HepG2 (cell line): ENCODE measurements around the gene FAM171A2. TPM values are rescaled to one million over a fixed set of nuclear protein-coding genes. Genes with fewer than 3 reads are reported as not detected.

Experiments used
- ATAC-seq: fragments of 200-7000 bp; cut with Tn5 transposase; 3 replicates; pipeline ENCODE4 v1.9.1; 2020; ENCODE audit warnings: mild to moderate bottlenecking, moderate library complexity
- BruUV-seq: library from RNA; stranded (reverse); fragments of 400-500 nt; replicated peaks from 2 replicates; lab custom pipeline; 2021; lab: Mats Ljungman, UMichigan
- CTCF ChIA-PET: fragments of 300-600 bp; formaldehyde crosslinking; extraction: SDS; loops from one replicate; lab custom pipeline; 2021; ENCODE audit warnings: low total read pairs, inconsistent platforms, low intra/inter-chr PET ratio; lab: Yijun Ruan, JAX
- POLR2A ChIA-PET: fragments of 350-600 bp; sonication (Branson Sonifier 250); formaldehyde crosslinking; loops from one replicate; lab custom pipeline; 2020; ENCODE audit warnings: antibody characterized with exemption, inconsistent platforms; lab: Yijun Ruan, JAX
- DNase-seq: peaks from one replicate; pipeline ENCODE4 v3.0.0-alpha.2; 2015; ENCODE audit warnings: low spot score
- FAIRE-seq: peaks from 3 replicates; lab custom pipeline; 2011; peaks lifted over from hg19 to GRCh38; lab: Jason Lieb, UNC
- H2AFZ ChIP-seq: one replicate; pipeline ENCODE4 v1.6.1; 2011; ENCODE audit warnings: low read length, inconsistent platforms
- H3K27ac ChIP-seq: fragments of 300-600 bp; 3 replicates; pipeline ENCODE4 v1.8.0; 2011; ENCODE audit warnings: mixed run types, mild to moderate bottlenecking, mixed read lengths, low read length, inconsistent platforms; ENCODE audit not compliant: insufficient read depth; ENCODE audit errors: extremely low read length
- H3K27me3 ChIP-seq, 2 experiments: fragments of 200-600 bp in 1 of 2; 2 replicates in 1 of 2; 3 replicates in 1 of 2; pipeline versions ENCODE4 v1.6.0 to v1.8.0; 2011; ENCODE audit warnings: low read length in 2 of 2, mild to moderate bottlenecking in 2 of 2, moderate library complexity in 2 of 2, inconsistent platforms in 1 of 2; ENCODE audit not compliant: insufficient read depth in 2 of 2, control insufficient read depth in 1 of 2
- H3K36me3 ChIP-seq, 2 experiments: fragments of 200-600 bp in 1 of 2; replicated peaks in 1 of 2; 2 replicates in 1 of 2; 3 replicates in 1 of 2; pipeline versions ENCODE4 v1.5.1 to v1.8.0; 2011; ENCODE audit warnings: low read length in 2 of 2, inconsistent platforms in 1 of 2; ENCODE audit not compliant: insufficient read depth in 2 of 2, control insufficient read depth in 1 of 2
- H3K4me1 ChIP-seq: 2 replicates; pipeline ENCODE4 v1.5.1; 2012; ENCODE audit warnings: low read length, inconsistent platforms; ENCODE audit not compliant: insufficient read depth
- H3K4me2 ChIP-seq: 2 replicates; pipeline ENCODE4 v1.6.0; 2011; ENCODE audit warnings: low read depth, low read length, inconsistent platforms
- H3K4me3 ChIP-seq, 3 experiments: fragments of 200-600 bp in 1 of 3; sonication (generic), shearing (Covaris generic) in 1 of 3; replicated peaks in 1 of 3; 2 replicates each; pipeline ENCODE4 v1.5.1; 2011 to 2016; ENCODE audit warnings: low read length in 3 of 3, inconsistent platforms in 2 of 3, low read depth in 2 of 3, mild to moderate bottlenecking in 2 of 3, control low read depth in 1 of 3, mixed read lengths in 1 of 3; ENCODE audit not compliant: insufficient read depth in 1 of 3
- H3K79me2 ChIP-seq: one replicate; pipeline ENCODE4 v1.6.1; 2011; ENCODE audit warnings: low read length, inconsistent platforms; ENCODE audit not compliant: insufficient read depth
- H3K9ac ChIP-seq: 2 replicates; pipeline ENCODE4 v1.6.0; 2011; ENCODE audit warnings: mild to moderate bottlenecking, low read depth, low read length, inconsistent platforms; ENCODE audit not compliant: insufficient read depth
- H3K9me3 ChIP-seq: 2 replicates; pipeline ENCODE4 v1.5.1; 2012; ENCODE audit warnings: mild to moderate bottlenecking, low read length
- H4K20me1 ChIP-seq: 2 replicates; pipeline ENCODE4 v1.6.0; 2011; ENCODE audit warnings: inconsistent platforms, mild to moderate bottlenecking, low read length, moderate library complexity; ENCODE audit not compliant: insufficient read depth
- DR1 ChIP-seq: sonication (generic); formaldehyde crosslinking; IDR thresholded peaks from 2 replicates; pipeline ENCODE4 v1.8.0; 2021; ENCODE audit warnings: mild to moderate bottlenecking, missing genetic modification reagents, inconsistent platforms
- PRDM15 ChIP-seq: sonication (generic); formaldehyde crosslinking; IDR thresholded peaks from 2 replicates; pipeline ENCODE4 v1.4.0; 2020; ENCODE audit warnings: missing genetic modification reagents
- SMAD9 ChIP-seq: sonication (generic); formaldehyde crosslinking; IDR thresholded peaks from 2 replicates; pipeline ENCODE4 v1.5.1; 2020; ENCODE audit warnings: mild to moderate bottlenecking, missing genetic modification reagents
- ZBTB7B ChIP-seq: sonication (generic); formaldehyde crosslinking; IDR thresholded peaks from 2 replicates; pipeline ENCODE4 v1.4.0; 2020; ENCODE audit warnings: missing genetic modification reagents
- ZFP90 ChIP-seq: sonication (generic); formaldehyde crosslinking; IDR thresholded peaks from 2 replicates; pipeline ENCODE4 v1.8.0; 2022; ENCODE audit warnings: missing genetic modification reagents, mild to moderate bottlenecking, inconsistent platforms, borderline replicate concordance
- ZHX1 ChIP-seq: sonication (generic); formaldehyde crosslinking; IDR thresholded peaks from 2 replicates; pipeline ENCODE4 v1.8.1; 2022; ENCODE audit warnings: low read depth, mild to moderate bottlenecking, missing genetic modification reagents
- ZNF12 ChIP-seq: sonication (generic); formaldehyde crosslinking; IDR thresholded peaks from 2 replicates; pipeline ENCODE4 v1.5.0; 2020; ENCODE audit warnings: missing genetic modification reagents
- ZNF354B ChIP-seq: sonication (generic); formaldehyde crosslinking; IDR thresholded peaks from 2 replicates; pipeline ENCODE4 v1.8.0; 2022; ENCODE audit warnings: mild to moderate bottlenecking, missing genetic modification reagents
- ZNF431 ChIP-seq: sonication (generic); formaldehyde crosslinking; IDR thresholded peaks from 2 replicates; pipeline ENCODE4 v1.9.0; 2022; ENCODE audit warnings: missing genetic modification reagents, low read depth, mild to moderate bottlenecking, borderline replicate concordance
- ZNF879 ChIP-seq: sonication (generic); formaldehyde crosslinking; IDR thresholded peaks from 2 replicates; pipeline ENCODE4 v1.8.1; 2023; ENCODE audit warnings: missing genetic modification reagents
- WGBS: methylation state at CpG from one replicate; pipeline ENCODE4 v1.1.6; 2017; ENCODE audit warnings: low lambda C conversion rate; 5-methylcytosine and 5-hydroxymethylcytosine counted together
- in situ Hi-C: cut with HindIII; loops from 2 replicates; pipeline ENCODE4 v1.10.0; 2017; ENCODE audit warnings: low pct_unique_long_range_greater_than_20kb; ENCODE audit not compliant: extremely low pct_ligation_motif_present
- intact Hi-C: fragments of 100-400 bp; cut with micrococcal nuclease; formaldehyde crosslinking; loops from one replicate; pipeline ENCODE4 v1.10.0; 2022; ENCODE audit not compliant: unreplicated experiment
- polyA plus RNA-seq, 8 experiments: library from polyadenylated mRNA; depleted of rRNA in 3 of 8; stranded (reverse) in 7 of 8; unstranded in 1 of 8; fragments of >200 nt; fragmentation: Illumina TruSeq in 4 of 8; extraction: Trizol in 4 of 8; gene quantifications; 2 replicates each; pipeline versions ENCODE4 v1.2.1 to v1.2.3, GENCODE V29; 2011 to 2016; ENCODE audit warnings: low read depth in 4 of 8, missing spikeins in 1 of 8, mixed read lengths in 1 of 8; ENCODE audit not compliant: insufficient read depth in 1 of 8
- total RNA-seq, 5 experiments: library from RNA; depleted of rRNA; stranded (reverse); fragments of >200 nt; fragmentation: Illumina TruSeq; extraction: Trizol; gene quantifications; 2 replicates each; pipeline ENCODE4 v1.2.3, GENCODE V29; 2016; ENCODE audit warnings: low read depth in 1 of 5
- TF ChIP-seq, protein P1 (sequence below): sonication (generic); formaldehyde crosslinking; IDR thresholded peaks from 2 replicates; pipeline ENCODE4 v1.4.0; 2020; ENCODE audit warnings: mild to moderate bottlenecking, missing genetic modification reagents, borderline replicate concordance

Gene FAM171A2
- total and polyA plus RNA-seq, 2 of the 13 experiments (the other 11 are each of a cell fraction or from before 2014, with no cell fraction given), result 1.8 to 3.6 TPM

- TF ChIP-seq ZHX1, result no peak
- no peak; the same call in 1 of the 2 replicates for TF ChIP-seq ZFP90 (CRISPR knock-in tag)
- TF ChIP-seq SMAD9 (CRISPR knock-in tag), result no peak
- no peak for TF ChIP-seq ZNF879 (CRISPR knock-in tag)
- no peak for TF ChIP-seq ZNF354B
- no peak for TF ChIP-seq DR1 (CRISPR knock-in tag)
- TF ChIP-seq, all 625 proteins: peak for 97
These were observed 18.1 kb downstream of the FAM171A2 start (continued) for GRCh38 chr17:44345454-44346026.

- peak within 1 kb of the TSS; percentile 85 for H3K9ac ChIP-seq
- 0% methylated on average over 17 of the region's 26 CpGs for WGBS
- peak; percentile 98 for ATAC-seq
- TF ChIP-seq ZNF431 (CRISPR knock-in tag), result peak; percentile 66
- TF ChIP-seq PRDM15 (CRISPR knock-in tag), result no peak
- TF ChIP-seq, protein P1, sequence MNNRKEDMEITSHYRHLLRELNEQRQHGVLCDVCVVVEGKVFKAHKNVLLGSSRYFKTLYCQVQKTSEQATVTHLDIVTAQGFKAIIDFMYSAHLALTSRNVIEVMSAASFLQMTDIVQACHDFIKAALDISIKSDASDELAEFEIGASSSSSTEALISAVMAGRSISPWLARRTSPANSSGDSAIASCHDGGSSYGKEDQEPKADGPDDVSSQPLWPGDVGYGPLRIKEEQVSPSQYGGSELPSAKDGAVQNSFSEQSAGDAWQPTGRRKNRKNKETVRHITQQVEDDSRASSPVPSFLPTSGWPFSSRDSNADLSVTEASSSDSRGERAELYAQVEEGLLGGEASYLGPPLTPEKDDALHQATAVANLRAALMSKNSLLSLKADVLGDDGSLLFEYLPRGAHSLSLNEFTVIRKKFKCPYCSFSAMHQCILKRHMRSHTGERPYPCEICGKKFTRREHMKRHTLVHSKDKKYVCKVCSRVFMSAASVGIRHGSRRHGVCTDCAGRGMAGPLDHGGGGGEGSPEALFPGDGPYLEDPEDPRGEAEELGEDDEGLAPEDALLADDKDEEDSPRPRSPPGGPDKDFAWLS (CRISPR knock-in tag), result no peak
- TF ChIP-seq ZBTB7B (CRISPR knock-in tag), result no peak; the same call in none of the 2 replicates
- no peak; the same call in 1 of the 2 replicates for TF ChIP-seq ZNF12 (CRISPR knock-in tag)
These were observed 18.7 kb downstream of the FAM171A2 start, which contains the start of gene GRN for GRCh38 chr17:44344939-44345453. TSS of gene GRN (plus strand) at chr17:44345302. CDS start at chr17:44349165, 3,863 bp downstream.

More at GRCh38 chr17:44344939-44345453, 18.7 kb downstream of the FAM171A2 start, which contains the start of gene GRN:
- H2AFZ ChIP-seq, result peak within 1 kb of the TSS; percentile 43
- ChIA-PET POLR2A (interaction anchor here (0.8 to 2.9 kb wide), 19 partner anchors 11 to 221 kb away, joined by 3 to 24 read pairs (median 8); partner anchors contain the start of genes FAM171A2, HDAC5, RUNDC3A and SLC25A39), CTCF (interaction anchor here (1.6 to 2.2 kb wide), 2 partner anchors 13 to 141 kb away, joined by 5 to 6 read pairs; no protein-coding TSS in a partner anchor)
- intact Hi-C loops (loop anchor here (2.0 kb wide), 1 partner anchor 18 kb away; no protein-coding TSS in a partner anchor), in situ Hi-C loops (no loop called here)
- peak within 1 kb of the TSS; percentile 68 for H3K27ac ChIP-seq
- H3K9me3 ChIP-seq, result no peaks in the 10 kb centered on the region
- peak; percentile 100 for DNase-seq
- H3K4me1 ChIP-seq, result peaks cover 25% of the 10 kb centered on the region
- peak within 1 kb of the TSS; percentile 86 to 99 (median 95) for H3K4me3 ChIP-seq
- no peaks in the 10 kb centered on the region for H4K20me1 ChIP-seq
- peaks cover 0 to 8% of the 10 kb centered on the region in 2 experiments; a peak in 1 of 5 replicates for H3K36me3 ChIP-seq
- peak; percentile 99 for FAIRE-seq
- H3K79me2 ChIP-seq, result peaks cover 4% of the 10 kb centered on the region
- H3K4me2 ChIP-seq, result peak within 1 kb of the TSS; percentile 96
- H3K27me3 ChIP-seq, result peaks cover 0 to 10% of the 10 kb centered on the region in 2 experiments; a peak in 1 of 5 replicates
- no TSS peak for BruUV-seq
